H54 (cell line): ENCODE measurements around the gene PNKD.
"Not testable (repeated sequence)": the region's sequence is repeated elsewhere in the genome, so short reads cannot be mapped to it uniquely, and the experiment has no call there.

Source experiments
- DNase-seq: peaks from one replicate; pipeline ENCODE4 v3.0.0; 2011; ENCODE audit warnings: low spot score, mixed read lengths; ENCODE audit not compliant: insufficient read length
- FAIRE-seq: peaks from 3 replicates; lab custom pipeline; 2011; peaks lifted over from hg19 to GRCh38; lab: Jason Lieb, UNC
- POLR2A ChIP-seq: IDR thresholded peaks from 2 replicates; pipeline ENCODE4 v1.6.1; 2011; ENCODE audit warnings: low read depth, mild to moderate bottlenecking, low read length

The PNKD gene

DNA sequence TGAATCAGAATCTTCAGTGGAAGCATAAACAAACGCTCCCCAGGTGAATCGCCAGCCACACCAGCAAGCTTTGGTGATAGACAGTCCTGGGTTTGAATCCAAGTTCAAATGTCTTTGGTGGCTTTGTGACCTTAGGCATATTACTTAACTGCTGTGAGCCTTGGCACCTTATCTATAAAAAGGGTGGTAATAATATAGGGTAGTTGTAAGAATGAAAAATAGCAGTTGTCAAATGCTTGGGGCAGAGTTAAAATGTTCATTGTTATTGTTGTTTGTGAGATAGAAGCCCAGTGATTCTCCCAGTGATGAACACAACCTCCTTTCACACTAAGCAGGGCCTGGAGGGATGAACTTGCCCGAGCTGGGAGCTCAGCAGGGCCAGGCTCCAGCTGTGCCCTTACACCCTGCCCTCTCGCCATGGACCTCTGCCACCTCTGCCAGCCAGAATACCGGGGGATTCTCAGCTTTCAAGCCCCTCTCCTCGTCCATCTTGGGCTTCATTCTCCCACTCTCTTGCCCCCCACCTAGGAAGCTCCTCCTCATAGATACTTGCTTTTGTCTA, 28.1 kb downstream of the PNKD start:
- no peak for TF ChIP-seq POLR2A
- DNase-seq = no peak
- FAIRE-seq = no peak

DNA sequence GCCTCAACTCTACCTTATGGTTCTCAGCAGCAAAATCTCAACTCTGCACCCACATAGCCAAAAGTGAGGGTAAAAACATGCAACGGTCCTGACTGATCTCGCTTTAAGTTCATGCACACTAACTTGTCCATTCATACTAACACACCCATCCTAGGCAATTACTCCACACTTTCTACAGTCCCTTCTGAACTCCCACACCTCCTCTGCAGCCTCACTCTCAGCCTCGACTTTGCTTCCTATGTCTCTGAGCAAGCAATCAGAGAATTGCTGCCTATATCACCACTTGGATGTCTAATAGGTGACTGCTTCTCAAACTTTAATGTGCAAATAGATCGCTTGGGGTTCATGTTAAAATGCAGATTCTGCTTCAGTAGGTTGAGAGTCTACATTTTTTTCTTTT, 29.8 kb downstream of the PNKD start:
- FAIRE-seq = no peak

DNA sequence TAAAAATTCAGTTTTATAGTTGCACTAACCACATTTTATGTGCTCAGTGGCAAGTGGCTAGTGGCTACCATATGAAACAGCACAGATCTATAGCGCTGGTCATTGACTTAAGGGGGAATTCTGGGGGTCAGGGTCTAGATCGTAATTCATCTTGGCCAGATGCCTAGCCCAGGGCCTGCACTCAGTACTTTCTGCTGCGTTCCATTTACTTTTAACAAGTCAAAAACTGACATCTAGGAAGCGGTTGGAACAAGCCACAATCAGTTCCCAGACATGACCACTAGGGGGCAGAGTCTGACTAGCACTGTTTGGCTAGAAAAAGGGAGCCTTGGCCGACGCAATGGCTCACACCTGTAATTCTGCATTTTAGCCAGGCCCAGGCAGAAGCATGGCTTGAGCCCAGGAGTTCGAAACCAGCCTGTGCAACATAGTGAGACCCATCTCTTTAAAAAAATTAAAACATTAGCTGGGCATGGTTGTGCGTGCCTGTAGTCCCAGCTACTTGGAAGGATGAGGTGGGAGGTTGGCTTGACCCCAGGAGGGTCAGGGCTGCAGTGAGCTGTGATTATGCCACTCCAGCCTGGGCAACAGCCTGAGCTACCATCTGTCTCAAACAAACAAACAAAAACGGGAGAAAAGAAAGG, 31.0 kb downstream of the PNKD start:
- no peak for TF ChIP-seq POLR2A
- FAIRE-seq (no peak), DNase-seq (peak; percentile 33)

More for the DNA sequence above, 29.8 kb downstream of the PNKD start:
- TF ChIP-seq POLR2A = no peak
- no peak for DNase-seq

DNA sequence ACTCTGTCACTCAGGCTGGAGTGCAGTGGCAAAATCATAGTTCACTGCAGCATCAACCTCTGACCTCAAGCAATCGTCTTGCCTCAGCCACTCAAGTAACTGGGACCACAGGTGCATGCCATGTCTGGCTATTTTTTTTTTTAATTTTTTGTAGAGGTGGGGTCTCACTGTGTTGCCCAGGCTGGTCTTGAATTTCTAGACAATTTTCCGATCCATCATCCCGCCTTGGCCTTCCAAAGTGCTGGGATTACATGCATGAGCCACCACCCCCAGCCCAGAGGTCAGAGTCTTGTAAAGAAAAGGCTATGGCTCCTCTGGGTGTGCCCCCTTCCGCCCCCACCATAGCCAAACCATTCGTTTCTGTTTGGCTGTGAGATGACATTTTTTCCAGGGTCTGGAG, 35.1 kb downstream of the PNKD start:
- no peak for TF ChIP-seq POLR2A
- FAIRE-seq (no peak), DNase-seq (no peak)

DNA sequence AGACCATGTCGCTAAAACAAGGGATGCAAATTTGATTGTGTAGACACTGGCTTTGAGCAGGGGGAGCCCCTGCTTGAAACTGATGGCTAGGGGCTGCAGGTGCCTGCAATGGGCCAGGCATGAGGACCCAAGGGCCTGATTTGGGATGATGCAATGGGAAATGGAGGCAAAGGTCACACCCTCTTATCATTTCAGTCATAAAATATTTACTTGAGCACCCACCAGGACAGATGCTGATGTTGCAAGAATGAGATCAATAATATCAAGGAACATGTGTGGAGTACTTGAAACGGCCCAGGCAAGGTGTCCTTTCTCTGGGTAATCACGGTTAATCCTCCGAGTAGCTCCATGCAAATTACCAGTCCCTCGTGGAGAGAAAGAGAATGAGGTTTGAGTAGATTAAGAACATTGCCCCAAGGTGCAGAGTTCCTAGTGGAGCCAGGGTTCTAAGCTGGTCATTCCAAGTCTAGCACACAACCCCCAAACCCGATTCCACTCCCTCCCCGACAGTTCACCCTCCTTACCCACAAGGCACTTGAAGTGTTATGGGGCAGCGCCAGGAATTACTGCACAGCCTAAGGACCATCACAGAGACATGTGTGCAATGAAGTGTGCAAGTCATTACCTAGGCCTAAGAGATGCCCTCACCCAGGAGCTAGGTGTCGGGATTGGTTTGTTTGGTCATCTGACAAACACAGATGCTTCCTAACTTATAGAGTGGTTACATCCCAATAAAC, 36.0 kb downstream of the PNKD start:
- no peak for TF ChIP-seq POLR2A
- no peak for FAIRE-seq
- DNase-seq = no peak

DNA sequence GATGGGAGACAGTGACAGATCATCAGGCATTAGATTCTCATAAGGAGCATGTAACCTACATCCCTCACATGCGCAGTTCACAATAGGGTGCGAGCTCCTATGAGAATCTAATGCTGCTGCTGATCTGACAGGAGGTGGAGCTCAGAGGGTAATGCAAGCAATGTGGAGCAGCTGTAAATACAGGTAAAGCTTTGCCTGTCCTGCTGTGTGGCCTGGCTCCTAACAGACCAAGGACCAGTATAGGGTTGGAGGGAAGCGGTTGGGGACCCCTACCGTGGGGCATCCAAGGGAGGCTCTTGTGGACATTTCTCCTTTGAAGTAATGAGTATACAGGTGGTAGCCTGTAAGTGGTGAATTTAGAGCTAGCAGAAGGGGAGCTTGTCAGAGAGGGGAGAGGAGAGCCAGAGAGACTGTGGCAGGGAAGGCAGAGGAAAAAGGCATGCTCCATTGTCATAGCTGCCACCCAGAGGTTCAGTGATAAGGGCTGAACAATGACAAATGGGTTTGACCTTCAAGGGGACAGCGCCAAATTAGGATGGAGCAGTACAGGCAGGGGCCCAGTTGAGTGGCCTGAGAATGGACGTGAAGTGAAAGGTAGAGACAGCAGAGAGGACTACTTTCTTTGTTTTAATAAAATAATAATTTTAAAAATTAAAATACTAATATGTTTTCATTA, 37.2 kb downstream of the PNKD start:
- DNase-seq (no peak), FAIRE-seq (no peak)
- TF ChIP-seq POLR2A = no peak

DNA sequence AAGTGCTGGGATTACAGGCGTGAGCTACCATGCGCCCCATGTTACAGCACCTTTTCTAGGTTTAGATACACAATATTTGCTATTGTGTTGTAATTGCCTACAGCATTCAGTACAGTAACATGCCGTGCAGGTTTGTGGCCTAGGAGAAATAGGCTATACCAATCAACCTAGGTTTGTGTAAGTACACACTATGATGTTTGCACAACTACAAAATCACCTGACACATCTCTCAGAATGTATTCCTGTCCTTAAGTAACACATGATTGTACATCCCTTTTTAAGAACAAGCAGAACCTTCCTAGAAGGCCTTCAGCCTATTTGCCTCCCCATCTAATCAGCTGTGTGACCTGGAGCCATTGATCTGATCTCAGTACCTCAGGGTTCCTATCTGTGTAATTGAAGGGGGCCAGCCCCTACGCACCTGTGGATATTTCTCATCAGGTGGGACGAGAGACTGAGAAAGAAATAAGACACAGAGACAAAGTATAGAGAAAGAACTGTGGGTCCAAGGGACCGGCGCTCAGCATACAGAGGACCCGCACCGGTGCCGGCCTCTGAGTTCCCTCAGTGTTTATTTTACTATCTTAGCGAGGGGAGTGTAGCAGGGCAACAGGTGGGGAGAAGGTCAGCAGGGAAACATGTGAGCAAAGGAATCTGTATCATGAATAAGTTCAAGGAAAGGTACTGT, 40.7 kb downstream of the PNKD start:
- no peak for FAIRE-seq
- no peak for TF ChIP-seq POLR2A
- no peak for DNase-seq

DNA sequence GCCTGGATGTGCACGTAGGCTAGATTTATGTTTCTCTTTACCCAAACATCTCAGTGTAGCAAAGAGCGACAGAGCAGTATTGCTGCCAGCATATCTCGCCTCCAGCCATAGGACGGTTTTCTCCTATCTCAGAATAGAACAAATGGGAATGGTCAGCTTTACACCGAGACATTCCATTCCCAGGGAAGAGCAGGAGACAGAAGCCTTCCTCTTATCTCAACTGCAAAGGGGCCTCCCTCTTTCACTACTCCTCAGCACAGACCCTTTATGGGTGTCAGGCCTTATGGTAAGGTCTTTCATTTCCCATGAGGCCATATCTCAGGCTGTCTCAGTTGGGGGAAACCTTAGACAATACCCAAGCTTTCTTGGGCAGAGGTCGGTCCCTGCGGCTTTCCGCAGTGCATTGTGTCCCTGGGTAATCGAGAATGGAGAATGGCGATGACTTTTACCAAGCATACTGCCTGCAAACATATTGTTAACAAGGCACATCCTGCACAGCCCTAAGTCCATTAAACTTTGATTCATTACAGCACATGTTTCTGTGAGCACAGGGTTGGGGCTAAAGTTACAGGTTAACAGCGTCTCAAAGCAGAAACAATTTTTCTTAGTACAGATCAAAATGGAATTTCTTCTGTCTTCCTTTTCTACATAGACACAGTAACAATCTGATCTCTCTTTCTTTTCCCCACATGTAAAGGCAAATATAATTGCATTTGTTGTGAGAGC, 41.4 kb downstream of the PNKD start:
- not testable (repeated sequence) for DNase-seq, FAIRE-seq

DNA sequence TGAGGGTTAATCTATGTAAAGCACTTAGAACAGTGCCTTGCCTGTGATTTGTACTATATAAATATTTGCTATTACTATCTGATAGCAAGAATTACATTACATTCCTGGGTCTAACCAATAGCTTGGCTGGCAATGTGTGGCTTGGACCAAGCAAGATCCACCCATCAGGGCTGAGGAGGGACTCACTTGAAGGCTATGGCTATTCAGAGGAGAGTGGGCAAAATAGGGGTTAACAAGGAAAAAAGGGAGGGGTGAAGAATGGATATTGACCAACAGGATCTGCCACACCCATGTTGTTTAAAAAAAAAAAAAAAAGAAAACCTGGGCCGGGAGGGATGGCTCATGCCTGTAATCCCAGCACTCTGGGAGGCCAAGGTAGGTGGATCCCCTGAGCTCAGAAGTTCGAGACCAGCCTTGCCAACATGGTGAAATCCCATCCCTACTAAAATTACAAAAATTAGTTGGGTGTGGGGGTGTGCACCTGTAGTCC, 42.0 kb downstream of the PNKD start:
- no peak for TF ChIP-seq POLR2A
- no peak for DNase-seq
- FAIRE-seq = no peak

DNA sequence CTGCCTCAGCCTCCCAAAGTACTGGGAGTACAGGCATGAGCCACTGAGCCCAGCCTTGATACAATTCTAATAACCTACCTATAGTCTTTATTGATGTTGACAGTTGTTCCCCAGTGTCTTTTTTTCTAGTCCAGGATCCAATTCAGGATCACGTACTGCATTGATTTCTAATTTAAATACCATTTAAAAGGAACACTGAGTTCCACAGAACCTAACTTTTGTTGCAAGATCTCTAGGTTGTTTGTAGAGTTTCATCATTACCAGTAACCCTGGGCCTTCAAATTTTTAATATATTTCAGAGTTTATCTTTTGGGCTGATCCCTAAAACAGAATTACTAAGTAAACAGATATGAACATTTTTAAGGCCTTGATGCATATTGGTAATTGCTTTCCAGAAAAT, 43.0 kb downstream of the PNKD start:
- DNase-seq (no peak), FAIRE-seq (no peak)
- TF ChIP-seq POLR2A = no peak

DNA sequence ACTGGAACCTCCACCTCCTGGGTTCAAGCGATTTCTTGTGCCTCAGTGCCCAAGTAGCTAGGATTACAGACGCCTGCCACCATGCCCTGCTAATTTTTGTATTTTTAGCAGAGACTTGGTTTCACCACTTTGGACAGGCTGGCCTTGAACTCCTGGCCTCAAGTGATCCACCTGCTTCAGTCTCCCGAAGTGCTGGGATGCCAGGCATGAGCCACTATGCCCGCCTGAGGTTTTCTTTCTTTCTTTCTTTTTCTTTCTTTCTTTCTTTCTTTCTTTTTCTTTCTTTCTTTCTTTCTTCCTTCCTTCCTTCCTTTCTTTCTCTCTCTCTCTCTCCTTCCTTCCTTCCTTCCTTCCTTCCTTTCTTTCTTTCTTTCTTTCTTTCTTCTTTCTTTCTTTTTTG, 44.4 kb downstream of the PNKD start:
- DNase-seq, FAIRE-seq: not testable (repeated sequence)

DNA sequence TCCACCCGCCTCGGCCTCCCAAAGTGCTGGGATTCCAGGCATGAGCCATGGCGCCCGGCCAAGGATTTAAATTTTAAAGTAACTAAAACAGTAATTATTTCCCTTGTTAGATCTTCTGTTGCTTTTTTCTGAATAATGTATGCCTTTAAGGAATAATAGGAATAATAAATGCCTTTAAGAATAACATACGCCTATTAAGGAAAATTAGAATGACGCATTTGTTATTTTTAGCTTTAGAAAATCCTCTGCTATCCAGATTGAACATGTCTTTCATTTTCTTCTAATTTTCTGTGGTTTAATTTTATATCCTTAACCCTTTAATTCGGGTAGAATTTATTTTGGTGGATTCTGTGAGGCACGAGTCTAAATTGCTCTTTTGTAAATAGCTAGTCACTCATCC, 45.1 kb downstream of the PNKD start:
- FAIRE-seq = no peak

DNA sequence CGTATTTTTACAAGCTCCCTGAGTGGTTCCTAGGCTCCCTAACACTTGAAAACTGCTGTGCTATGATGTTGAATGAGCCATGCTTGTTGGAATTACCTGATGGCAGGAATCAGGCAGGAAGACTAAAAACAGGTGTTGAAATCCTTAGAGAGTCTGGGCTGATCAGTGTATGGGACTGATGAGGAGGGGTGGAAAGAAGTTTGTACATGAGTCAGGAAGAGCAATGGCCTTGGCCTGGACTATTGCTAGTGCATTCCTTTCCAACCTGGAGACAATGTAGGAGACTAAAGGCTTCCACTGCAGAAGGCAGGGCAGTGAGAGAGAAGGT, 46.9 kb downstream of the PNKD start:
- FAIRE-seq (no peak), DNase-seq (no peak)
- no peak for TF ChIP-seq POLR2A

More for the DNA sequence above, 45.1 kb downstream of the PNKD start:
- no peak for TF ChIP-seq POLR2A
- no peak for DNase-seq
